Coronary artery (tissue), 2 donors: Measurements from ENCODE around the gene APOBEC3B.

Experiments used
- DNase-seq: peaks from one replicate; pipeline ENCODE4 v3.0.0-alpha.2; 2017; ENCODE audit warnings: low spot score
- H3K27ac ChIP-seq, 2 donors: fragments of 200-600 bp; sonication (generic); one replicate each; pipeline ENCODE4 v1.5.1; 2016 to 2019
- H3K4me3 ChIP-seq: fragments of 200-600 bp; sonication (generic); 2 replicates; pipeline ENCODE4 v1.5.1; 2016; ENCODE audit warnings: mild to moderate bottlenecking, moderate library complexity
- TF ChIP-seq, protein P1 (sequence below): fragments of 200-600 bp; sonication (generic); IDR thresholded peaks from one replicate; pipeline ENCODE4 v1.5.1; 2019; ENCODE audit warnings: antibody characterized with exemption

Gene APOBEC3B

DNA sequence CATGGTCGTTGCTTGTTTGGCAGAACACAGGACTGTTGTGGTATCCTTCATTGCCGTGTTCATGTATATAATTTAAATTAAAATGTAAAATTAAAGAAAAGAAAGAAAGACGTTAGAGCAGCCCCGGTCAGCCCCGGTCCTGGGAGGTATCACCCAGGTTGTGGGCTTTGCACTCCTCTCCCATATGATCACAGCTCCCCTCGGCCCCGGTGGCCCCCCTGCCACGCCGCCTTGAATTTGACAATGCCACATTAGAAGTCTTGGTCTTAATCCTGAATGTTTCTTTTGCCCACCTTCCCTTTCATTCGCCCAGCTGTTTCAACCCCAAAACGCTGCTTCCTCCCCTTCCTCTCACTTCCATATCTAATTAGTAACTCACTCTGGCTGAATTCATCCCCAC lies 13.3 kb upstream of the APOBEC3B start:
- no peak for DNase-seq
- H3K27ac ChIP-seq = no peak overlapping the region
- TF ChIP-seq, protein P1, sequence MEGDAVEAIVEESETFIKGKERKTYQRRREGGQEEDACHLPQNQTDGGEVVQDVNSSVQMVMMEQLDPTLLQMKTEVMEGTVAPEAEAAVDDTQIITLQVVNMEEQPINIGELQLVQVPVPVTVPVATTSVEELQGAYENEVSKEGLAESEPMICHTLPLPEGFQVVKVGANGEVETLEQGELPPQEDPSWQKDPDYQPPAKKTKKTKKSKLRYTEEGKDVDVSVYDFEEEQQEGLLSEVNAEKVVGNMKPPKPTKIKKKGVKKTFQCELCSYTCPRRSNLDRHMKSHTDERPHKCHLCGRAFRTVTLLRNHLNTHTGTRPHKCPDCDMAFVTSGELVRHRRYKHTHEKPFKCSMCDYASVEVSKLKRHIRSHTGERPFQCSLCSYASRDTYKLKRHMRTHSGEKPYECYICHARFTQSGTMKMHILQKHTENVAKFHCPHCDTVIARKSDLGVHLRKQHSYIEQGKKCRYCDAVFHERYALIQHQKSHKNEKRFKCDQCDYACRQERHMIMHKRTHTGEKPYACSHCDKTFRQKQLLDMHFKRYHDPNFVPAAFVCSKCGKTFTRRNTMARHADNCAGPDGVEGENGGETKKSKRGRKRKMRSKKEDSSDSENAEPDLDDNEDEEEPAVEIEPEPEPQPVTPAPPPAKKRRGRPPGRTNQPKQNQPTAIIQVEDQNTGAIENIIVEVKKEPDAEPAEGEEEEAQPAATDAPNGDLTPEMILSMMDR = no peak
- no peak overlapping the region for H3K4me3 ChIP-seq

DNA sequence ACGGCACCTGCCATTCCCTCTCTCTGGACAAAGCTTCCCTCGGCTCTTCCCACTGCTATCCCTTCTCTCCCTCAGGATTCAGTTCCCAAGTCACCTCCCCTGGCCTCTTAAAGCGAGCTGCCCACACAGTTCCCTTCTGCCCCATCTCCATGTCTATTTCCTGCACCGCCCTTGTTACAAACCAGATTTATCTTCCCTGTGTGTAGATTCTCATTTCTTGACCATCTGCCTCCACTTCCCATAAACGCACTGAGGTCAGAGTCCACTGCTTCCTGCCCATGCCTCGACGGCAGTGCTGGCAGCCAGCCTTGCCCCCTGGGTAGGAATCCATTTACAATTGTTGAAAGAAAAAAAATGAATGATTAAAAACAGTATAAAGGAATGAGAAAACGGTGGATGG lies 11.6 kb upstream of the APOBEC3B start:
- TF ChIP-seq, protein P1 = no peak
- DNase-seq = no peak
- no peak overlapping the region for H3K4me3 ChIP-seq
- no peak overlapping the region for H3K27ac ChIP-seq

DNA sequence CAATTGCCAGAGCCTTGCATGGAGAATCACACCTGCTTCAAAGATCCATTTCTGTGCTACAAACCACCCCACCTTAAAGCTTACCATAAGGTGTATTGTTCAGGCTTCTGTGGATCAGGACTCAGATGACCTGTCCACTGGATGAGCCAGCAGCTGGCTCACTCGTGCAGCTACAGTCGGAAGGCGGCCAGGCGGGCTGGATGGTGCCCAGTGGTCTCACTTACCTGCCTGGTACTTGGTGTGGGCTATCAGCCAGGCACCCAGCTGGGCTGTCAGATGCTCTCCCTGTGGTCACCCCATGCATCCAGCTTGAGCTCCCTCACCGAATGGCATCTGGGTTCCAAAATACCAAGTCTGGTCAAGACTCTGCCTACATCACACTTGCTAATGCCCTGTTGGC lies 10.9 kb upstream of the APOBEC3B start:
- TF ChIP-seq, protein P1 = no peak
- DNase-seq = no peak
- Histone ChIP-seq H3K27ac (no peak overlapping the region), H3K4me3 (no peak overlapping the region)

DNA sequence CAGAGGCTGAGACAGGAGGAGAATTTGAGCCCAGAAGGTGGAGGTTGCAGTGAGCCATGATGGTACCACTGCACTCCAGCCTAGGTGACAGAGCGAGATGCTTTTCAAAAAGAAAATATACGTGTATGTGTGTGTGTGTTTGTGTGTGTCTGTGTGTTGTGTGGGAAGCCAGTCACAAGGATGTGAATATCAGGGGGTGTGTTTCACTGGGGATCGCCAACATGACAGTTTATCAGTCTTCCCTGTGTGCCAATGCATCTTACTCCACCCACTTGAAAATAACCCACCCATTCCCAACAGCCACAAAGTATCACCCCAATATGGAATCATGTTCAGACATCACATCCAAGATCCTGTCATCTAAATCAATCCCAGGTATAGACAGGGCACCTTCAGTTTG lies 10.4 kb upstream of the APOBEC3B start:
- no peak for DNase-seq
- Histone ChIP-seq H3K27ac (no peak overlapping the region), H3K4me3 (no peak overlapping the region)
- TF ChIP-seq, protein P1 = no peak

DNA sequence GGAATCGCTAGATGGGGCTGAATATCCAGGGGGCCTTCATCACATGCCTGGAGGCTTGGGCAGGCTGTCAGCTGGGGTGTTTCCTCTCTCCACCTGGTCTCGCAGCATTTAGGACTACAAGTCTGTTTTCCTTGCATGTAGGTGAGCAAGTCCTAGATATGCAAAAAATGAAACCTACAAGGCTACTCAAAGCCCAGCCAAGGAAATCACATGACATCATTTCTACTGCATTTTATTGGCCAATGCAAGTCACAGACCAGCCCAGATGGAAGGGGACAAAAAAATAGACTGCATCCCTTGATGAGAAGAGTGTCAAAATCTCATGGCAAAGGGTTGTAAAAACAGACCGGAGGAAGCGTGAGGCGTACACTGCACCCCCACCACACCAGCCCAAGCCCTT lies 9.6 kb upstream of the APOBEC3B start:
- Histone ChIP-seq H3K27ac (no peak overlapping the region), H3K4me3 (no peak overlapping the region)
- TF ChIP-seq, protein P1 = no peak
- DNase-seq = no peak

DNA sequence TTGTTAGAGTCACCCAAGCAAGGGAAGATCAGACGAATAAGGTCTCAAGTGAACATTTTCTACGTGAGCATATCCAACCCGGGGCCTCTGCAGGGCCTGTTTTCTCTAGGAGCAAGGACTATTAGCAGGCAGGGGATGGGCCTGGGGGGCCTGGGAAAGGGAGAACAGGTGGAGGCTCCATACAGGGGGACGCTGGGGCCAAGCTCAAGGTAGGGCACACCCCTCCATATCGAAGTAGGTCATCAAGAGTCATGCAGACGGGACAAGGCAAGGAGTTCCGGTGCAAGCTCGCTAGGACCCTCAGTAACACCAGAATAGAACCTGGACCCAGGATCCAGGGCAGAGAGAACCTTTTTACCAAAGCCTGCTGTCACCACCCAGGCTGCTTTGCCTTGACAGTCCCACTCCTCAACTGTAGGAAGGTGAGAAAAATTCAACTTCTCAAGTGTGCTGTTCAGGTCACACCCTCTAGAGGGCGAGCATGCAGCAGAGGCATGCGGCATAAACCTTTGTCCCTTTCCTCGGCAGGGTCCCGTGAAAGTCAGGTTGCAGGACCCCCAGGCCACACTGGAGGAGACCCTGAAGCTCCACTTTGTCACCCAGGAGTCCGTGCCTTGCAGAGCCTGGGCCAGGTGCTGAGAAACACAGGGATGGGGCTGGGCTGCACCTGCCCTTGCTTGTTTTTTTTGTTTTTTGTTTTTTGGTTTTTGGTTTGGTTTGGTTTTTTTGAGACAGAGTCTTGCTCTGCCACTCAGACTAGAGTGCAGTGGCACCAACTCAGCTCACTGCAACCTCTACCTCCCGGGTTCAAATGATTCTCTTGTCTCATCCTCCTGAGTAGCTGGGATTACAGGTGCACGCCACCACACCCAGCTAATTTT lies 8.6 kb upstream of the APOBEC3B start:
- H3K27ac ChIP-seq = no peak overlapping the region
- TF ChIP-seq, protein P1 = no peak
- H3K4me3 ChIP-seq = no peak overlapping the region
- no peak for DNase-seq

DNA sequence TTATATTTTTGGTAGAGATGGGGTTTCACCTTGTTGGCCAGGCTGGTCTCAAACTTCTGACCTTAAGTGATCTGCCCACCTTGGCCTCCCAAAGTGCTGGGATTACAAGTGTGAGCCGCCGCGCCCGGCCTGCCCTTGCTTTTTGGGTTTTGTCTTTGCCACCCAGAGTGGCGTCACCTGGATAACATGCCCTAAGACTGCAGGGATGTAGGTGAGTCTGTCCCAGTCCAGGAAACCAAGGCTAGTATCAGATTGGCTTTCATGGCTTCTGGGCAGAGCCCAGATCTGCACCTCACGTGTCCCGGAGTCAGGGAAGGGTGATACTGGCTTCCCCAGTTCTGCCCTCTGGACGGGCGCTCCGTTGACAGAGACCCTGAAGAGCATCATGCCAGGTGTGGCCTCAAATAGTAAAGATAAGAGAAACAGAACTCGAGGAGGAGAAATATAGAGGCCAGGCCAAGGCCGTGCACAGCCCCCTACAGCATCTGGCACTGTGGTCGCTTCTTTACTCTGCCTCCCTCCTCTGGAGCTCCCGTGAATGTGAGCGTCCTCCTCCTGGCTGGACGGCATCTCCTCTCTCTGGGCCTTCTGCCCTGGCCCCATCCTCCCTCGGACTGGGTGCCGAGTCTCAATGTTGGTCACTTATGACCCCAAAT lies 7.8 kb upstream of the APOBEC3B start:
- Histone ChIP-seq H3K4me3 (no peak overlapping the region), H3K27ac (no peak overlapping the region)
- TF ChIP-seq, protein P1 = no peak
- DNase-seq = no peak
